GM21723 (cell line): ENCODE results near the gene SMIM32.

Source experiments
- ATAC-seq: cut with Tn5 transposase; IDR thresholded peaks from one replicate; pipeline ENCODE4 v1.9.1; 2021; ENCODE audit warnings: mild to moderate bottlenecking, moderate library complexity; ENCODE audit not compliant: unreplicated experiment

SMIM32 gene

DNA sequence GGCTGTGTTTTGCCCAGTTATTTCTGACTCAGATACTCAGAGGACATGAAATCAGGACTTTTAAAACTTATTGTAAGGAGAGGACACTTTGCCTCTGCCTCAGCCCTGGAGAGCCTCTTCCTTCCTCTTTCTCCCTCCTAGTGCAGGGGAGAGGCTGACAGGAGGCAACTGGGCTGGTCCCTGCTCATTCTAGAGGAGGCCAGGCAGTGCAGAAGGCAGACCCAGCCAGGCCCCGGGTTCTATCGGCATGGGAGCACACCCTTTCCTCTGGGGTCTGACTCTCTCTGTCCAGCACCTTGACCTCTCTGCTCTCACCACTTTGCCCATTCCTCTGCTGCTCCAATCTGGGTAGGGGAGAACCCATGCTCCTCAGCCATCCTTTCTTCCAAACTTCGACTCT is 16.0 kb upstream of the SMIM32 start:
- no peak for ATAC-seq

GRCh38 chr5:136207631-136208030 is 14.7 kb upstream of the SMIM32 start:
- ATAC-seq = no peak

- no peak for ATAC-seq
Observed at GRCh38 chr5:136206361-136206760, 13.4 kb upstream of the SMIM32 start.

GRCh38 chr5:136205941-136206340 is 13.0 kb upstream of the SMIM32 start:
- no peak for ATAC-seq

GRCh38 chr5:136205061-136205702 is 12.2 kb upstream of the SMIM32 start:
- ATAC-seq = no peak

DNA sequence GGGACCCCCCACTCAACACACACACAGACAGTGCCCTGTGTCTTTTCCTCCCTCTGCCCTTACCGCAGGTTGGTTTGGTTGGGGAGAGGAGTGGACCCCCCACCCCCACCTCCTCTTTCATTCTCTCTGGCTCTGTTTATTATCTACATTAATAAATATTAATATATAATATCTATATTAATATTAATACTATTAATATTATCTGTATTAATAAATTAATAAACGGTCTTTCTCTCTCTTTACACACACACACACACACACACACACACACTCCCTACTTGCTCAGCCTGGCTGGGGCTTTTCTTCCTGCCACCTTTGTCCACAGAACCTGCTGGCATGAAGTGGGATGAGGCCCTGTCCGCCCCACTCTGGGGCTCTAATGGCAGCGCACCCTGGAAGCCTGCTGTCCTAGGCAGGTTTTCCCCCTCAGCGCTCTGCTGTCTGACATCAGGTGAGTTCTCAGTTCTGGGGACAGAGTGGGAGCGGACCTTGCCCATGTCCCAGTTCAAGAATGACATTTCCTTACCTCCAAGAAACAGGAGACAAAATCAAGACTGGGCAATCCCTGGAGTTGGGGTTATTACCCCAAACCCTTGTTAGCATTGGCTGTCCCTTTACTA is 10.5 kb upstream of the SMIM32 start:
- no peak for ATAC-seq

DNA sequence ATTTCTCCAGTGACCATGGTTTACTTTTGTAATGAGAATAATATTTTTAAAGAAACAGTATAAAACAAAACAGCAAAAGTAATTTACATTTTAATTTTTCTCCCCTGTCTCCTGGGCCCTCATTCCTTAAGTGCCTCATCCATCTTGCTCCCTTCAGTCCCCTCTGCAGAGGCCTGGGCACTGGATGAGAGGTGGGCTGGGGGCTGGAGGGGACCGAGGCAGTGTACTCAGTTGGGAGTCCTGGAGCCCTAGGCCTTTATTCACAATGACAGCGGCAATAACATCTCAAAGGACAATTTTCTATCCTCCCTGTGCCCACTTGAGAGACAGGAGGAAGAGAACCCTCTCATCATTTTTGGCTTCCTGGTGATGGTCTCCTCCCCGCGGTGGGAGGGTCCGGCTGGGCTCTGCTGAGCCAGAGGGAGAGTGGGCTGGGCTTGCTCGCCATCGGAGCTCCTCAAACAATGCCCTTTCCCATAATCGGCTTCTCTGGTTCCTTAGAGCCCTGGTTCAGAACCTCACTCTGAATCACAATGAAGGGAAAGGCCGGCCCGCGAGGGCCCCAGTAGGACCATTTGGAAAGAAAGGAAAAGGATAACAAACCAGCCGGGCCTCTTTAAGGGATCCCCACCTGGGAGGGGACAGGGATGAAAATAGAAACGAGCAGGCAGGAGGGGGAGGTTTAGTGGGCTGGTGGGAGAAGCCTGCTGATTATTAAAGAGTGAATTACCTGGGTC is 9.7 kb upstream of the SMIM32 start:
- no peak for ATAC-seq

GRCh38 chr5:136201870-136202269 is 8.9 kb upstream of the SMIM32 start:
- no peak for ATAC-seq

GRCh38 chr5:136200761-136201160 is 7.8 kb upstream of the SMIM32 start:
- ATAC-seq = no peak

DNA sequence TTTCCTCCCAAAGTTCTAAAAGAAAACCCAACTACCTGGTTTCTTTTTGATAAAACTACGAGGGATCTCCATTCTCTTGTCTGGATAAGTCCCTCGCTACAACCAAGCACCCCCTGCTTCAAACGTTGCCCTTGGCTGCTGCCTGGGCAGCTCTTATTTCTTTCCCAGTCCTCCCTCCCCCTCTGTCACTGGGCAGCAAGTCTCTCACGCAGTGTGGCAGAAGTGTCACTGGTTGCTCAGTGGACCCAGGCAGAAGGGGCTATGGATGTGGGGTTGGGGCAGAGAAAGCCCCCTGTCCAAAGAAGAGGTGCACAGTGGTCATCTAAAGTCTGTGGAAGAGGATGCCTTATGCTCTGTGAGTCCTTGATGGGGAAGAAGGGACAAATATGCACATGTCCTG is 7.2 kb upstream of the SMIM32 start:
- ATAC-seq = no peak

DNA sequence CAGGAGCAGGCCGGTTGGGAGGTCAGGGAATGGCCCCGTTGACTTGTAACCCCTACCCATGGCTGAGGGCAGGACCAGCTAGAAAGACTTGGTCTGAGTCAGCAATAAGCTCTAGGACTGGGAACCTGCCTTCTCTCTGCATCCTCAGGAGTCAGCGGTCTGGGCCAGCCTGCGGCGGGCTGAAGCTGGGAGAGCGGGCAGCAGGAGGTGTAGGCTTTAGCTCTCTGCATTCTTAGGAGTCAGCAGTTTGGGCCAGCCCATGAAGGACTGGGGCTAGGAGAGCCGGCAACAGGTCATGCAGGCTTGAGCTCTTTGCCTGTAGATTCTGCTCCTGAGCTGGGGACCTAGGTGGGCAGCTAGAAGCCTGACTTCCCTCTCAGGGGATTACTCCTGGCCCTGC is 6.4 kb upstream of the SMIM32 start:
- ATAC-seq = no peak

DNA sequence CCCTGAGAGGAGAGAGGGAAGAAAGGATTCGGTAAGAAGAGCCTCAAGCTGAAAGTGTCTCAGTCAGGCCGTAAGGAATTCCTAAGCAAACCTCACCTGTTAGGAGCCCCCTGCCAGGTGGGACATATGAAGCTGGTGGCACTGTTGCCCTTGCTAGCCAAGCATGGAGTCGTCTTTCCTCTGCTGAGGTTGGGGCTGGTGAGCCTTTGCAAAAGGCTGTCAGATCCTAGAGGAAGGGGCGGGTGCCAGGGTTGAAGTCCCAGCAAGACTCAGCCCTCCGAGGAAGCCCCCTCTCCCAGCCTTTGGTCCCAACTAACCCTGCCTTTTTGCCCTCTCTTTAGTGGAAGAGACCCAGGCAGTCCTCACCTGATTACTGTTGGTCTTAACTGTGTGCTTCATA is 5.5 kb upstream of the SMIM32 start:
- ATAC-seq = no peak

DNA sequence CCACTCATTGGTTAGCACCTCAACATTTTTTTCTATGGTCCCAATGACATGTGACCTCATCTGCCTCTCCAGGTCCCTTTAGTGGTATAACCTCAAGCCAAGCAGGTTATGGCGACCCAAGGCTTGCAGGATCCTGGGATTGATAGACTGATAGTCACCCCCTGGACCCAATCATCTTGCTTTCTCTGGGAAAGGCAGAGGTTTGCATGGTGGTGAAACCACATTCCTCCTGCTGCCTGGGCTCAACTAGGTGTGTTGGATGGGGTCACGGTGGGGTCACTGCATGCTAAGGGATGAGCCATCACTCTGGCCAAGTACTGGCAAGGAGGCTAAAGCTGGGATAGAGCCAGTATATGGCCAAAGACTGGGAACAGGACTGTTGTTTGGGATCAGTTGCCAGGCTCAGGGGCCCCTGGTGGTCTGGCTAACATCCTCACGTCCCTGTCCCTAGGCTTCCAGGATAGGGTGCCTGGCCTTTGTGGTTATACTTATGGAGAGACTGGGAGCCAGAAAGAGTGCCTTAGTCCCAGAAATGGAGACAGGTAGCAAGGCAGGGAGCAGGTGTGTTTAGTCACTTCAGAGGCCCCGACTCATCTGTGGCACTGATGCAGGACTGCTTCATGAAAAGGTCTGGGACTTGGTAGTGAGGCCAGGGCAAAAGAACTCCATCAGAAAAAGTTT is 4.6 kb upstream of the SMIM32 start:
- ATAC-seq = no peak

DNA sequence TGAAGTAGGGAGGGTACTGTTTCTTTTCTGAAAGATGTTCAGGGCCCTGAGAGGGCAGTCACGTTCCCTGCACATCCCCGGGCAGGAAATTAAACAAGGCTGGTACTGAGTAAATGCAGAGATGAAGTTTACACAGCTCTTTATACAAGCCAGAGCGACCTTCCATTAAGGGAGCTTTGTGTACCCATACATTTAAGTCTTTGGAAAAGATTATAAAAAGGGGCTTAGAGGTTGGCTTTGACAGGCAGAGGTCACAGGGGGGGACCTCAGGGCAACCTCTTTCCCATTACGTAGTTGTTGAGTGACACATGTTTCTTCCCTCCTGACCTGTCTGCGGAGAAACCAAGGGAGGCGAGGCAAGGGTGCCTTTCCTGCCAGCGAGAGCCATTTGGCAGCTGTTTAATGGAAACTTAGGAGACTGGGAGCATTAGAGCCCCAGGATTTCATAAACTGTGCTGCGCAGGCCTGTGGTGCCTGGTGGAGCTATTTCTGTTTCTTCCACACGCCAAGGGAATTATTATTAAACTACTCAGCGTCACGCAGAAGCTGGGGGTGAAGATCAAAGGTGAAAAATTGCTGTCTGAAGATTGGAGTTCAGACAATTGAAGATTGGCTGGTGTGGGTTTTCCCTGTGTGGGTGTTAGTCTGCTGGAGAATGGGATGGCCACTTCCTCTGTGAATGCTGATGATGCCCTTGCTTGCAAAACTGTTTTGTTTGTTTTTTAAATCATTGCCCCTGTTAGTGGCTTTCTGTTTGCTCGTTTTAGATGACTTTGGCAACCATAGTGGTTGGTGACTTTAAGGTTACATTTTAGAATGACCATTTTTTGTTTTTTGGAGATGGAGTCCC is 3.2 kb upstream of the SMIM32 start:
- ATAC-seq = no peak

GRCh38 chr5:136194576-136194975 is 1.6 kb upstream of the SMIM32 start:
- ATAC-seq = no peak

DNA sequence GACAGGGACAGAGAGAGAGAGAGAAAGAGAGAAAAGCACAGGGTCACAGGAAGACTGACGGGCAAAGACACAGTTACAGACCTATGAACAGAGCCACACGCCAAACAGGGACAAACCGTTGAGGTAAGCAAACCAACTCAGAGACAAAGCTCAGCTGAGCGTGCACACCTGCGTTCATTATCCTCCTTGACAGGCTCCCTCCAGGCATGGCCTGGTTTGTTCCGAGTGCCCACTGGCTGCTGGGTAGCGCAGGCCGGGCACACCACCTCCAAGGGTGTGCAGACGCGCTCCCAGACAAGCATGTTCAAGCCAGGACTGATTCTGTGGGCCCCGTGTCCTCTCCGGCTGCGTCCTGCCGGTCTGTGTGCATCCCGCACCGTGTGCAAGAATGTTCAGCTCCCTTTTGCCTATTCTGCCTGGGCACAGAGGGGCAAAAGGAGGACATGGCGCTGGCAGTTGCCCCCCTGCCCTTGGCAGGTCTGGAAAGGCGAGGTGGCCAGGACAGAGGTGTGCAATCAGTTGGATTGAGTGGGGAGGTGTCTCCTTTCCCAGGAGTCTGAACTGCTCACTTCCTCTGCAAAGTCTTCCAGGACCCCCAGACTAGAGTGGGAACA is 467 bp upstream of the SMIM32 start:
- no peak for ATAC-seq

DNA sequence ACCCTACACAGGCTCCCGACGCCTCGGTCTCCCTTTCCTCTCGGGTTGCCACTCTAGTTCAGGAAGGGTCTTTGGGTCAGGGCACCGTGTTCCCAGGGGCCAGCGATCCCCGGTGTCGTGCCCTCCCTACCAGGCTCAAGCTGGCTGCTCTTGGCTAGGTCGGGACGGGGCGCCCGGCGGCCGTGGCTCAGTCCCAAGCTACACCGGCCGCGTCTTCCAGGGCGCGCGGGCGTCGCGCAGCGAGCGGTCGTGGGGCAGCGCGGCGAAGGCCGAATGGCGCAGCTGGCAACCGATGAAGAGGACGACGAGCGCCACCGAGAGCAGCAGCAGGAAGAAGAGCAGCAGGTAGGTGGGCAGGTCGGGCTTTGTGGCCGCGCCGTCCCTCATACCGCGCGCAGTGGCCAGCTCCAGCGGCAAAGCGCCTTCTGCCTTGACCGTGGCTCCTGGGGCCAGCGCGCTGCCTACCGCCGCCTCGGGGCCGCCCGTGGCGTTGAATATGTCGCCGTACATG is 892 bp downstream of the SMIM32 start:
- ATAC-seq = no peak

DNA sequence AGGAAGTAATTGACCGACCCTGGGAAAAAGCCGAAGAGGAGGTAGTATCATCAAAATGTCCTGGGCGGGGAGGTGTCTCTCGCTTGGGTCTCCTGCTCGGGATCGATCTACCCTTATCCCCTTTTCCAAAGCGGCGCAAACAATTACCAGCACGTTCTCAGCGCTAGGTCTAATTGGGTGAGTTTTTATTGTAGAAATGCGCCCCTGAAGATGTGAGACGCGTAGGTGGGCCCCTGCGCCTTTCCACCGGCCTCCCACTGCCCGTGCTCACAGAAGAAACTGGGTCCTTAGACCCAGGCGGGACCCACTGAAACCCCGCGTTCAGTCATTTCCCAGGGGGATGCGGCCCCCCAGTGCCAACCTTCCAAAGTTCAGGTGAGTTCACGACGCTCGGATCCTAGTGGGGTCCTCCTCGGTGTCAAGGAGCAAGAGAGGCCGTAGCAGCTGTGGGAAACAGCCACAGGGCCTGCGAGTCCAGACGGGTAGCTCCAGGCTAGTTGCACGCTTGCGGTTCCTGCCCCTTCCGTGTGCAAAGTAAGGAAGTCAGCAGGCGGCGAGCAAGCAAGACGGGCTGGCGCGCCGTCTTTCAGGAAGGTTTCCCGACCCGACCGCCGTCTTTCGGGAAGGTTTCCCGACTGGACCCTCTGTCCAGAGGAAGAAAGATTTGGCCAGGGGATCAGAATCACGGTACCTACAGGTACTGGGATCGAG is 1.5 kb downstream of the SMIM32 start:
- ATAC-seq = no peak

DNA sequence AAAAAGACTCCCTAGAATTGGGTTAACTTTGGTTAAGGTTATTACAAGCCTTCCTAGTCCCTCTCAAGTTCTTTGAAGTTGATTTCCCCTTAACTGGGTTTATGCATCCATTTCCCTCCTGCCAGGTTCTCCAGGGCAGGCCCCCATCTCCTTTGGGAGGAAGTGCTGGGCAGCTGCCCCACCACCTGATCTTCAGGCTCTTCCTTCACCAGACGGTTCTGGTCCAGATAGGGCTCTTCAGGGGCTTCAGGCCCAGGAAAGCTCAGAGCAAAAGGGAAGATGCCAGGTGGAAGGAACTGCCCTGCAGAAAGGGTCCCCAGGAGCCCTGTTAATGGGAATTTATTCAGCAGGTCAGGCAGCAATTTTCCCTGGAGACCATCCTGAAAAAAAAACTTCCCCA is 2.1 kb downstream of the SMIM32 start:
- no peak for ATAC-seq
